ENCODE measurements around the gene YY1AP1.

DNA sequence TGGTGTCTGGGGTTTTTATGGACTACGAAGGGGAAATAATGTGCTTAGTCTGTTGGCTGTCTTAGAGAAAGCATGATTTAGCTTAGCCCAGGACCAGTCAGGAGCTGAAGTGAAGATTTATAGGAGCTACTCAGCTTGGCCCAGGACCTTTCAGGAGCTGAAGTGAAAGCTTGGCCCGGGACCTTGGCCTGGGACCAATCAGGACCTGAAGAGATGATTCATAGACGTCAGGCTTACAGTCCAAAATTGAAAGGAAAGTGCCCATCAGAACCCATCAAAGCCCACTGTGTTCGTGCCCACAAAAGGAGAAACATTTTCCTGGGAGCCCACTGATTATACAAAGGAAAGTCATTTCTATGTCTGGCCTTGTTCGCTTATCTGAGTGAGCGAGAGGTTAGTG lies 42.9 kb downstream of the YY1AP1 start:
- TF ChIP-seq GATA3 (IDR thresholded peaks at IDR 0.05; ENCODE audit: low read depth, low read length) (no peak), GATA2 (IDR thresholded peaks at IDR 0.05; ENCODE audit: low read depth, low read length) (no peak)

Data from SH-SY5Y (cell line).